LHCN-M2 (cell line): ENCODE results near the gene CYP19A1. TPM values are rescaled to one million over a fixed set of nuclear protein-coding genes. Genes with fewer than 3 reads are reported as not detected.

ENCODE experiments used
- DNase-seq: peaks from one replicate; pipeline ENCODE4 v3.0.0-alpha.2; 2012; ENCODE audit warnings: low read depth
- total RNA-seq: library from RNA; depleted of rRNA; stranded (reverse); fragments of >200 nt; gene quantifications from 2 replicates; pipeline ENCODE4 v1.2.3, GENCODE V29; 2014

The CYP19A1 gene
- total RNA-seq, 1 experiment from 2014 or later, result 2.6 TPM

DNA sequence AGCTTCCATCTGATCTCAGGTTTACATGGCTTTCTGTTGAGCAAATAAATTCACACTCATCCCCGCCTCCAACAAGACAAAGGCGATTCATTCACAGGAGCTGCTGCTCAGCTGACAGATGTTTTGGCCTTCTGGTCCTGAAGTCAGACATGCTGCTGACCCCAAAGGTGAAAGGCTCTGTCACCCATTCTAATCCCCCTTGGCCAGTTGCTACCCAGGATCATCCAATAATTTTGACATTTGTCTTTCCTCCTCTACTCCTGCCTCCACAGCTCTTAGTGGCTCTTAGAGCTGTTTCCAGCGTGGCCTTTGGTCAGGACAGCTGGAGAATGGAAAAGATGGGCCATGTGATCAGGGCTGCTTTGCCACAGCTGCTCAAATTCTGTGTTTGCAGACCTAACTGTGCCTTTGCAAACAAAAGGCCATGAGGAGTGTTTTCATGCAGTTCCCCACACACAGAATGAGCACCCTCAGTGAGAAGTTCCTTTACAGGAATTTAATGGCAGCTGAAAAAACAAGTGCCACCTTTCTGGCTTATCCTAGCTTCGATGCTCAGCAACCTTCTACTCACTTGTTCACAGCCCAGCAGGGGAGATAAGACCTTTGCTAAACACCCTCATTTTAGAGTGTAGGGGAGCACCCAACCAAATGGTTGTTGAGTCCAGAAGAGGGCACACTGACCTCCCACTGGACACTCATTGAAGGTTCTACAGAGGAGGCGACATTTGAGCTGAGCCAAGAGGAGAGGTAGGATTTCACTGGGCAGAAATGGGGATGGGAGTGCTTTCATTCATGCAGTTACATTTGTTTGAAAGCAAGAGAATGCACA, 39.0 kb downstream of the CYP19A1 start:
- DNase-seq, result peak; percentile 64

DNA sequence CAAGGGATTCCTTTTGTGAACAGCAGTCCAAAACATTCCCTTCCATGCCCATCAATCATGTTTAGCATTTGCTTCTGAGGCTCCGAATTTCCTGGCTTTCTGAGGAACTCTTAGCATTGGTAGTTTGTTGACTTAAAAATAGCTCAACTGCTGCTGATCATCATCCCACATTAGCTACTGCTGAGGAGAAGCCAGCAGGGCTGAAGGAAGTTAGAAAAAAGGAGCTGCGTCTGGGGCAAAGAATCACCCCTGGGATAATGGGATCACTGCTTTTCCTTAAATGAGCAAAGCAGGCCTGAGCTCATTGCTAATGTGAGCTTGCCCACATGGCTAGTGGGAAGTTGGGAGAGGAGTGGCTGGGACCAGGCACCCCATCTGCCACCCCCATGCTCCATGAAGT, 39.8 kb downstream of the CYP19A1 start:
- DNase-seq, result no peak

DNA sequence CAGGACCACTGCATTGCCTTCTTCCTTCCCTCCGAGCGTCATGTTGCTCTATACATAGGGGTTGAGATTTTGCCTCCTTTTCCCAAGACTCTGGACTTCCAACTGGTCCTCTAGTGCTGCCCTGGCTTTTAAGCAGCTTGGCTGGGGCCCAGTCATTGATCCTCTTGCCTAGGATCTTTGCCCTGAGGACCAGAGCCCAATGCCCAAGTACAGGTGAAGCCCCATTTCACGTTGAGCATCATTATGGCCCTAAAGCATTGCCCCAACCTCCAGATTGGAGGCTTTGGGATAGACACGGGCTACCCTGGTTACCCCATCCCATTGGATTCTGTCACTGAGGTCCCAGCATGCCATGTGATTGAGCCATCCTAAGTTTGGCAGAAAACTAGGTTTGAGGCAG, 47.7 kb downstream of the CYP19A1 start:
- DNase-seq, result no peak

DNA sequence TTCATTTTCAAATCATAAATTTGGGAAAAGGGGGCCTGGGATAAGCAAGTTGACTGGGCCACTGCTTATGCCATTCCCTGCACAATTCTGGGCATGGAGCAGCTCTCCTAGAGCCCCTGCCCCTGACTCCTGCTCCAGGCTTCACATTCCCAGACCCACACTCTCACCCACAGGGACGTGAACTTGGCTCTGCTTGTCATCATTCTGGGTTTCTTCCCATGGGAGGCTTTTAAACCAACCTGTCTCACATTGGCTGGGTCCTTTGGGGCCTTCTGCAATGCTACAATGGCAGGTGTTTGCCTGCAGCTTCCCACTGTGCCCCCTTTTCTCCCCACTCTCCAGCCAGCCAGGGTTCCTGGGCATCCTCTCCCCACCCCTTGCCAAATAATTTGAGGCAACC, 49.1 kb downstream of the CYP19A1 start:
- no peak for DNase-seq

DNA sequence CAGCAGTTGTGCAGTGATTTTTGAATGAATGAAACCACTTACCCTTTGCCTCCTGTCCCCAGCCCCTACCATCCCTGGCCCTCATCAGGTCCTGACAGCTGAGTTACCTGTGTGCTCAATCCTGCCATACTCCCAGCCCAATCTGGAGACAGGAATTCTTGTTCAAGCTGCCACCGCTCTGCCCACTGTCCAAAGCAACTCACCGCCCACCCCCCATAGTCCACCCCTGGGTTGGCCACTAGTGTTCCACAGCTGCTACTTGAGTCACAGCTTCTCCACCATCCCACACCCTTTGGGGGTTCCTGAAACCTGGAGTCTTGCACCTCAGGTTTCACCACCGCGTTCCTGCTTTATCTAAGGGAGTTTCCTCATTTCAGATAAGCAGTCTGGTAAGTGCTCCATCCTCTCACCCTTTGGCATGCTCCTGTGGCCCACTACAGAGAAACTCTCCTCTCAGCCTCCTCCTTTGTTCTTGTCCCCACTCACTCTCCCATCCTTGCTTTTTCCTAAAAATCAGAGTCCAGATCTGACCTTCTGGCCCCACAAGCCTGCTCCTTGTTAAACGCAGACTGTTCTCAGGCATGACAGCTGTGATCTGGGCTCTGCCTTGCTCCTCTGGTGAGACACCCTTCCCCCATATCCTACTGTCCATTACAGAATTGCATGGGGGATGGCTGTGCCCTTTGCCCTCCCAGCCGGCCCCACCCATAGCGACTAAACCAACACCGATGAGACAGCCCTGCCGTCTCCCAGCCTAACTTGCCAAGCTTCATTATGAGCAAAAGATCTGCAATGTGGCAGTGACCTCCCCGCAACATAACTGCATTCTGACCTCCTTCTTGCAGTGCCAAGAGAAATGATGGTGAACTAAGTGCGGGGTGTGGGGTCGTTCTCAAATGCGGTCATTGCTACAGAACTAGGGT, 50.0 kb downstream of the CYP19A1 start:
- DNase-seq, result peak; percentile 59

DNA sequence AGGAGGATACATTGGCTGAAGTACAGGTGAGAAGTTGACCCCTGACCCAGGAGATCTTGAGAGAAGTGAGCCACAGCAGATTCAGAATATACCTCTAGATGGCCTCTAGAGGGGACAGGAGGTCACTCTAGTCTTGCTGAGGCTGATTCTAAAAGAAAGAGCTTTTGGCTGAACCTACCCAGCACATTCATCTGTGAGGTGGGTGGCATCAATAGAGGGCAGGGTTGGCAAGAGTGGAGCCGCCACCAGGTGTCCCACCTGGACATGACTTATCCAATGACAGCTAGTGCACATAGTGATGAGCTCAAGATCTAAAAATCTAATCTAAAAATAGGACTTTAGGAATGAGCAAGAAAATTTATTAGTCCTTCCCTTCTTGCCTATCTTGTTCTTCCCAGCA, 51.6 kb downstream of the CYP19A1 start:
- no peak for DNase-seq

DNA sequence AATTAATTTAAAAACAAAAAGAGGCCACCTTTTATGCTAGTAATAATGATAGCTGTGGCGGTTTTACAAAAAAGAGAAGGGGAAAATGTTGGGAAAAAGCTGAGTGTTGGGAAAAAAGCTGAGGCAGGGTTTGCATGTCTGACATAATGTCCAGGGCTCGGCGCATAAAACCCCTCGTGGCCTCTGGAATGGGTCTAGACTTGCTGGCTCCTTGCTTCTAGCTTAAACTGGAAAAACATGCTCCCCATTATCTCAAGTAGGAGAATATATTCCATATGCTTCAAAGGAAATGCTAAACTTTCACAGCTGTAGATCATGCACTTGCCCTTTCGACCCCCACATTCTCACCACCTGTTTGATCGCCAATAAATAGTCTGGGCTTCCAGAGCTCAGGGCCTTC, 53.0 kb downstream of the CYP19A1 start:
- no peak for DNase-seq

DNA sequence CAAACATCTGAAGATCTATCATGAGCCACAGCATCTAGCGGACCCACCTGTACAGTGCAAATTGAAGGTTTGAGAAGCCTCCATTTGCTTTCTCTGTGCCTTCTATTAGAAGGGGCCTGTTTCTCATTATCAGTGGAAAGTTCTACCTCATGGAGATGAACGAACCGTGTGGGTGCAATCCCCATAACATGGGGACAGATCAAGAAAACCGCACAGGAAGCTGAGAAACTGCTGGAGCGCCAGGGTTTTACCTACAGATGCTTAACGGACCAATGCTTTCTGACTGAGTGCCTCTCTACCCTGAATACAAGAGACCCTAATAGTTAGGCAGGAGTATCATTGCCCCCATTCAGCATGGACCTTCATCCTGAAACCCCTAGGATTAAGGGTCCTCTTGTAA, 53.5 kb downstream of the CYP19A1 start:
- no peak for DNase-seq

DNA sequence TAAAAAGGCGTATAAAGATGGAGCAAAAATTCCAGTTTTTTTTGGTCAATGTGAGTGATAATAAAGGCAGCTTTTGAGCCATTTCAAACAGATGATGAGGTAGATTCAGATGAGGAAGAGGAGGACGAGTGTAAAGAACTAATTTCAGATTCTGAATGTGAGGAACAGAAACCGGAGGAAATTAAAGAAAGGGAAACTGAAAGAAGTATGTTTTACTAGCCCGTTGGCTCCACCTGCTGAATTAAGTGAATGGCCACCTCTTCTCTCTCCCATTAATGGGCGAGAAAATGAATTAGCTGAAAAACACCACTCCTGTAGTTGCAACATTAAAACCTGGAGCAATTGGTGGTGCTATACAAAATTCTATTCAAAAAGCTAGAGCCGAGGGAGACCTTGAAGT, 55.4 kb downstream of the CYP19A1 start:
- DNase-seq, result no peak

DNA sequence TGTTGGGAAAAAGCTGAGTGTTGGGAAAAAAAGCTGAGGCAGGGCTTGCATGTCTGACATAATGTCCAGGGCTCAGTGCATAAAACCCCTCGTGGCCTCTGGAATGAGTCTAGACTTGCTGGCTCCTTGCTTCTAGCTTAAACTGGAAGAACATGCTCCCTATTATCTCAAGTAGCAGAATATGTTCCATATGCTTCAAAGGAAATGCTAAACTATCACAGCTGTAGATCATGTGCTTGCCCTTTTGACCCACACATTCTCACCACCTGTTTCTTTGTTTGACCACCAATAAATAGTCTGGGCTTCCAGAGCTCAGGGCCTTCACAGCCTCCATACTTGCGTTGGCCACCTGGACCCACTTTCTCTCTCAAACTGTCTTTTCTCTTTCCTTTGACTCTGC, 56.2 kb downstream of the CYP19A1 start:
- peak; percentile 70 for DNase-seq

DNA sequence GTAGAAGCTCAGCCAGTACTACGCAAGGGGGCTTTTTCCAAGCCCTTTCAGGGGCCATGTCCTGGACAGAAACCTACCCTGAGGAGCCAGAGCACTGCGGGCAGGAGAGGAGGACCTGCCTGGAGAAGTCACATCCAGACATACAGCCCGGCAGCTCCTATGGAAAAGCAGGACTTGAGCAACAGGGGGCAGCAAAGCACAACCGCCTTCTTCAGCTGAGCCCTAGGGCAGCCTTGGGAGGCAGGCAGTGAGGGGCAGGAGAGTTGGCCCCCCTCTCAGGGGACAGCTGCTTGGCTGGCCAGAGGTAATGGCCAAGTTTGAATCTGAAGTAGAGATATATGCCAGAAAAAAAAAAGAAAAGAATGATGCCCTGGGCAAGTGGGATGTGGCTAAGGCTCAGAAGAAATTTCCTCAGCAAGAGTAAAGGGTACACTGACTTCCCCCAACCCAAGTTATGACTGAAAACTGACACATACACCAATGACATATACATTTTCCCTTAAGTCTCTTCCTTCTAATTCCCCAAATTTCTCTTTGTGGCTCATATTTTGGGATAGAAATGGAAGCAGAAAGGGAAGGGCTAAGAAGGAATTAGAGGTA, 56.9 kb downstream of the CYP19A1 start:
- peak; percentile 70 for DNase-seq

DNA sequence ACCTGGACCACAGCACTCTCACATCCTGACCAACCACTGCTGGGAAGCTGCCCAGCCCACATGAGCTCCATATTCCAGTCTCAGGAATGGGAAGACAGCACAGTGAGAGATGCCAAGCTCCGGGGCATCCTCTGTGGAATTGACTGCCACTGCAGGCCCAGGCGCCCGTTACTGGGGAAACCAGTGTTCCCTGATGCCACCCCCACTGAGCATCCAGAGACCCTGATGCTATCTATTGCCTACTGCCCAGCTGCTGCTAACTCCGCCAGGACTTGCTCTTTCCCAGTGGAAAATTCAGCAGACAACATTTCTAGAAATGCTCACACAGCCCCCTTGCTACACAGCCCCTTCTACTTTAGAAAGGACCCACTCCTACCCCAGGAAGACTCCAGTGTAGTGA, 57.6 kb downstream of the CYP19A1 start:
- no peak for DNase-seq

DNA sequence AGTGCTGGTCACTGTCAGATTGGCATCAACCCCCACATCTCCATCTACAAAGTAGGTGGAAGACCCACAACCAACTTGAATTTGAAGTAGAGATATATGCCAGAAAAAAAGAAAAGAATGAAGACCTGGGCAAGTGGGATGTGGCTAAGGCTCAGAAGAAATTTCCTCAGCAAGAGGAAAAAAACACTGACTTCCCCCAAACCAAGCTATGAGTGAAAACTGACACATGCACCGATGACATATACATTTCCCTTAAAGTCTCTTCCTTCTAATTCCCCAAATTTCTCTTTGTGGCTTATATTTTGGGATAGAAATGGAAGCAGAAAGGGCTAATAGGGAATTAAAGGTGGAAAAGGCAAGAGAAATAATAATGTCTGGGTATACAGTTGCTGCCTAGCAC, 59.0 kb downstream of the CYP19A1 start:
- DNase-seq, result no peak

DNA sequence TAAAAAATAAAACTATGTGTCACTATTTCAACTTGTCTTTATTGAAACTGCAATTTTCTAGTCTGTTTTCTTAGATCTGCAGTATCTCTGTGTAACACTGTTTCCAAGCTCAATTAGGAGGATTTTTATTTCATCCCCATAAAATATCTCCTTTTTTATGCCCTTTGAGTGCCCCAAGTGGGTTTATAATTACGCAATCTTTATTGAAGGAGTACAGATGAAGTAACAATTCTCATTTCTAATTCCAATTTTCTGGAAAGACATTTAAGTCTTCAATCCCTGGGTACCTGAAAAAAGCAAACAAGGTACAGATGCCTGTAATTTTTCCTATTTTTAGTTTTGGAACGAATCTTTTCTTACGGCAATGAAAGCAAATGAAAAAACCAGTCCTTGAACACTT, 61.3 kb downstream of the CYP19A1 start:
- no peak for DNase-seq

DNA sequence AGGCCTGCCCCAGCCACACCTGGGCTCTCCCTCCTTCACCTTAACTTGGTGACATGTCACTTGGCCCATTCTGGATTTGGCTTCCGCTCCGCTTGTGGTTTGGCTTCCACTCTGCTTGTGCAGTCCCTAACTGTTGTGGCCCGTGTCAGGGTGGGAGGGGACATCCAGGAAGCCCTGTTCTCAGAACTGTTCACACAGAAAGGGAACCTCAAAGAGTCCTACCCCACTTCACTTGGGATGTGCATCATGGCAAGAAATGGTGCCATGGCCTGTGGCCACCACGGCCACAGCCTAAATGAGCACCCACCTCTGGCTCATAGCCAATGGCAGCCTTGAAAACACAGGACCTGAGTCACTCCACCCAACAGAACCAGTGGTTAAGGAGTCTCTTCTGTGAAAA, 63.4 kb downstream of the CYP19A1 start:
- DNase-seq, result no peak

DNA sequence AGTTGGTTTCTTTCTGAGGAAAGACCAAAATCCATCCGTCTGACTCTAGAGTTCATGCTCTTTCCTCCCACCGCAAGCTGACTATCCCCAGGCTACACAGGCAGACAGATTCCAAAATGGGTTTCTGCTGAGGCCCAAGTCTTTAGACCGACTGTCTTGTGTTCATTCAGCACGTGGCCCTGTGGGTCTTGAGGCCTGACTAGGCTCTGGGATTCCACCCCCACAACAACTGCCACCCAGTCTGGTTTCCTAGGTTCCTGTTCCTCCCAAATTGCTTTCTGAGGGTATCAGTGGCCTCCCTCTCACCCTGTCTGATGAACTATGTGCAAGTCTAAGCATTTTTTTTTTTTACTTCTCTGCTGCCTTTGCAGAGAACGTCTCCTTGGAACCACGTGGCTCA, 67.7 kb downstream of the CYP19A1 start:
- no peak for DNase-seq

DNA sequence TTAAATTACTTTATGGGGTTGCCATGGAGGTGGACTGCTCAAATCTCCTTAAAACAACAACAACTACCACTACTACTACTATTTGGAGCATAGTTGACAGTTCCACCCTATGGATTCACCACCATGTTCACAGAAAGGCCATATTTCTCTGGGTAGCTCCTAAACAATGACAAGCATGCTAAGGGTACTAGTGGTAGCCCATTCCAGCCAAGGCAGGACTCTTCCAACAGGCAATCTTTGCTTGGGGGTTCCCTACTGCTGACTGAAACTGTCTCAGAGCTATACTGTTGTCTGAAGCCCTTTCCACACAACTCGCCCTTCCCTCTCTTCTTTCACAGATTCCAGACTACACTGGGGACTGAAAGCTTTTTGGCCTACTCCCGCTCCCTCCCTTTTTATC, 68.9 kb downstream of the CYP19A1 start:
- no peak for DNase-seq

DNA sequence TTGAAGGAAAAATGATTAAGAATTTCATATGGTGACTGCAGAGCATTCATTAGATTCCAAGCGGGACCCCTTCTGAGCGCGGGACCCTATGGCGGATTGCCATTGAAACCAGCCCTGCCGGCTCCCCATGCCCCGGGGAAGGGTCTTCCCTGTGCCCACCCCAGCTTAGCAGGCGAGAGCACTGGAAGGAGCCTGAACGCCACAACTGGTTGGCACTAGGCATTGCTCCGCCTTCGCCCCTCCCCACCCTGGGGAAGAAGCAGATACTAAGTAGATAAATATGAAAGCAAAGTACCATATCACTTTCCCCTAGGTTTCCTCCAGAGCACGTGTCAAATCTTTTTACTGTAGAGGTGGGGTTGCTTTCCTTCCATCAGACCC, 70.7 kb downstream of the CYP19A1 start:
- peak; percentile 29 for DNase-seq

DNA sequence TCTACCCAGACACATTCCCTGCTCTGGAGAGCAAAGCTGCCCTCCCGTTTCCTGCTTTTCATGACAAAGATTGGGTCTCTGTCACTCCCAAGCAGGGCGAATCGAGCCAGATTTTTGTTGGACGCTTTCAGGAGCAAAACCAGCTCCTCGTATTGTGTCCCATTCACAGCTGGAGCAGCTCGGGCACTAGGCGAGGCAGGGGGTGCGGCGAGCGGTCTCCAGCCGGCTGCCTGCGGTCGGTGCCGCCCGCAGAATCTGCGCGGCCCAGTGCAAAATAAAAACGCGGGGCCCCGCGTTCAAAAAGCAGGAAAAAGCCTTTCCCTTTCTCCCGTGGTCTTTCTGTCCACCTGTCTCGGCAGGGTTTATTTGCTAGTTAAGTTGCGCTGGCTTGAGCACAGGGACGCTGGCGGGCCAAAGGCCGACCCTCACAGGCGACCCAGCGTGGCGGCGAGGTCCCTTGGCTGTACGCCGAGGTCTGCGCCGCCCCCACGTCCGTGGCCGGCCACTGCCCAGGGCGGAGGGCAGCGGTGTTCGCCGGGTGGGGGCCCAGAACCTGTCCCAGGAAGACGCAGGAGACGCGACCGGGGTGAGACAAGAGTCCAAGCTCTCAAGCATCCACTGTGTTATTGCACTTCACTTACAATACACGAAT, 71.2 kb downstream of the CYP19A1 start:
- peak; percentile 14 for DNase-seq

DNA sequence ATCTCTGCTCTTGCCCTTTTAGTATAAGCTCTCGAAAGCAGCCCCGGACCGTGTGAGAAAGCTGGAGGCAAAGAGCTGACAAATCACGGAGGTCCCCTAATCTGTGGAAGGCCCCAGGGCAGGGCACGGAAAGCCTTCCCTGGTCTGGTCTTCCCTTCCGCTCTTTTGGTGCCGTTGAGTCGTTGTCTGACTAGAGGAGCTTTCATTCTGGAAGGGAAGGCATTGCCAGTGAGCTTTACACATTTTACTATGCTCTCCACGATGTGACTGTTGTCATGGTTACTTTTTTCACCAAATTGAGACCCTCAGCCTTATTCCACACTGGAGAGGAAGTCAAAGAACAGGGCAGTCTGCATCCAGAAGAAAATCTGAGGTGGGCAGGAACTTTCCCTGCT, 71.7 kb downstream of the CYP19A1 start:
- DNase-seq, result no peak

DNA sequence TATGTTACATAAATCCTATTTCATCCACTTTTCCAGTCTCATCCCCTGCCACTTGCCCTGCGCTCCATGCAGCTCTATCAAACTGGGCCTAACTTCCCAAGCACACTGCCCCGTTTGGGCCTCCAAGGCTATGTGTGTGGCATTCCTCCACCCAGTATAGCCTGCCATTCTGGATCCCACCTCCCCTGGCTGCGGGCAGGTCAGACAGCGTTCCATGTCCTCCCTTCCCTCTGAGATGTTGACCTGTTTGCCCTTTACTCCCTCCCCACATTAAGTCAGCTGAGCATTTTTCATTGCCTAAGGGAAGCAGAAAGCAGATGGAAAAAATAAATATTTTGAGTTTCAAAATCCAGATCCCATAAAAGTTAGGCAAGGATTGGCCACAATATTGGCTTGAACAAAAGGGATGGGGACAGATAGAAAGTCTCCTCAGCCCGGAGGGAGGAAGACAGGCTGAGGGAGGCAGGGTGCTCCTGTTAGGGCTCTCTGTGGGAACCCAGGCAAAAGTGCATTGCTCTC, 73.3 kb downstream of the CYP19A1 start:
- DNase-seq, result no peak

DNA sequence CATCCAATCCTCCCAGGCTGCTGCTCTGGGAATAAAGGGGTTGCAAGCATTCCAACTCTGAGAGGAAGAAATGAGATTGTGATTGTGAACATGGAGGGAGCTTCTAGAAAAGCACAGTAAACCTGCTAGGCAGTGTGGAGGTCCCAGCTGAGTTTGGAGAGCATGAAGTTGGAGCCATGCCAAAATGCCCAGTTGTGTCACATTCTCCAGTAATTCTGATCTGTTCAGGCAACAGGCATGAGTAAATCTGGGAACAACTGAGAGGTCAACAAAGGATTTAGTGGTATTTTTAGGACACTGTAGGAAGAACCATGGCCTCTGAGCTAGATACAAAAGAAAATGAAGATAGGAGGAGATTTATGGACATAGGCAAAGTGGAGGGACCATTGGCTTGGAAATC, 74.7 kb downstream of the CYP19A1 start:
- peak; percentile 55 for DNase-seq
